HUES6 (cell line): Measurements from ENCODE around the gene TPM1.

Experiments
- H3K27ac ChIP-seq: 2 replicates; pipeline ENCODE4 v1.7.0; 2013; ENCODE audit warnings: low read depth, mild to moderate bottlenecking, low read length, inconsistent platforms
- H3K27me3 ChIP-seq: 2 replicates; pipeline ENCODE4 v1.6.1; 2013; ENCODE audit warnings: low read length; ENCODE audit not compliant: control insufficient read depth, insufficient read depth
- H3K36me3 ChIP-seq: 2 replicates; pipeline ENCODE4 v1.6.1; 2013; ENCODE audit warnings: low read length; ENCODE audit not compliant: control insufficient read depth, insufficient read depth
- H3K4me1 ChIP-seq: 2 replicates; pipeline ENCODE4 v1.6.1; 2013; ENCODE audit warnings: low read length; ENCODE audit not compliant: control insufficient read depth, insufficient read depth
- H3K4me3 ChIP-seq: 2 replicates; pipeline ENCODE4 v1.5.1; 2013; ENCODE audit warnings: low read depth, low read length
- H3K9ac ChIP-seq: one replicate; pipeline ENCODE4 v1.6.1; 2013; ENCODE audit warnings: mild to moderate bottlenecking, low read length
- H3K9me3 ChIP-seq: 2 replicates; pipeline ENCODE4 v1.6.1; 2013; ENCODE audit warnings: low read depth, low read length; ENCODE audit not compliant: control insufficient read depth, insufficient read depth

TPM1 gene

GRCh38 chr15:63076714-63077046, 34.1 kb downstream of the TPM1 start:
- Histone ChIP-seq H3K27ac (peak overlapping the region; percentile 72), H3K9me3 (no peaks in the 10 kb centered on the region), H3K27me3 (no peaks in the 10 kb centered on the region), H3K4me1 (peaks cover 60% of the 10 kb centered on the region), H3K36me3 (peaks cover 5% of the 10 kb centered on the region), H3K4me3 (no peak overlapping the region), H3K9ac (peak overlapping the region; percentile 67)

GRCh38 chr15:63077952-63078351, 35.4 kb downstream of the TPM1 start:
- Histone ChIP-seq H3K4me1 (peaks cover 72% of the 10 kb centered on the region), H3K9ac (peak overlapping the region; percentile 56), H3K27ac (peak overlapping the region; percentile 72)

GRCh38 chr15:63079947-63080626, 37.5 kb downstream of the TPM1 start:
- peak overlapping the region; percentile 8 for H3K9ac ChIP-seq
- no peaks in the 10 kb centered on the region for H3K27me3 ChIP-seq
- H3K27ac ChIP-seq = peak overlapping the region; percentile 27; the same call in 1 of the 2 replicates
- peaks cover 76% of the 10 kb centered on the region for H3K4me1 ChIP-seq
- no peak overlapping the region for H3K4me3 ChIP-seq
- H3K36me3 ChIP-seq = no peaks in the 10 kb centered on the region
- H3K9me3 ChIP-seq = no peaks in the 10 kb centered on the region

More at GRCh38 chr15:63077952-63078351, 35.4 kb downstream of the TPM1 start:
- Histone ChIP-seq H3K4me3 (no peak overlapping the region), H3K27me3 (no peaks in the 10 kb centered on the region), H3K36me3 (no peaks in the 10 kb centered on the region), H3K9me3 (no peaks in the 10 kb centered on the region)

- H3K4me1 ChIP-seq = peaks cover 70% of the 10 kb centered on the region
- H3K9me3 ChIP-seq = no peaks in the 10 kb centered on the region
- no peaks in the 10 kb centered on the region for H3K36me3 ChIP-seq
- H3K4me3 ChIP-seq = no peak overlapping the region
- no peaks in the 10 kb centered on the region for H3K27me3 ChIP-seq
- H3K27ac ChIP-seq = peak overlapping the region; percentile 82; the same call in 1 of the 2 replicates
- H3K9ac ChIP-seq = peak overlapping the region; percentile 14
These were observed 38.2 kb downstream of the TPM1 start for GRCh38 chr15:63080634-63081250.

- Histone ChIP-seq H3K27me3 (no peaks in the 10 kb centered on the region), H3K9me3 (no peaks in the 10 kb centered on the region), H3K4me1 (peaks cover 66% of the 10 kb centered on the region), H3K27ac (peak overlapping the region; percentile 82; the same call in 1 of the 2 replicates), H3K36me3 (no peaks in the 10 kb centered on the region), H3K4me3 (no peak overlapping the region), H3K9ac (peak overlapping the region; percentile 88)
These were observed 39.8 kb downstream of the TPM1 start for GRCh38 chr15:63082366-63082765.

- Histone ChIP-seq H3K4me1 (peaks cover 61% of the 10 kb centered on the region), H3K27me3 (no peaks in the 10 kb centered on the region), H3K36me3 (no peaks in the 10 kb centered on the region), H3K9me3 (no peaks in the 10 kb centered on the region), H3K27ac (peak overlapping the region; percentile 82), H3K9ac (peak overlapping the region; percentile 88), H3K4me3 (no peak overlapping the region)
These were observed 40.5 kb downstream of the TPM1 start for GRCh38 chr15:63083044-63083443.

DNA sequence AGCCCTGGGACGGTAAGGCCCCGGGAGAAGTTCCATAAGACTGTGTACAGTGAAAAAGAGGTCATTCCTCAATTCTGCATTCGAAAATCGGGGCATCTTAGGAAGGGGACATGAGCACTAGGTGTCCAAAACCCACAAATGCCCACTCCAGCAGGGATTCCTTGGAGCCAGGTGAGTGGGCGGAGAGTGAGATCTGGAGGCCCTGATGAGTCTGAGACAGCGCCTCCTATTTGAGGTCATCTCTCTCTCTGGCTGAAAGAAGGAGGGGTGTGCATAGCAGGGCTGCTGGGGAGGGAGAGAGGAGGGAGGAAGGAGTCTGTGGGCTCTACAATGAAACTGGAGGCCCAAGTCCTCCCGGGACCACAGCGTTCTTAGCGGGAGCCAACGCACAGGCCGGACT, 41.0 kb downstream of the TPM1 start:
- Histone ChIP-seq H3K4me3 (no peak overlapping the region), H3K36me3 (no peaks in the 10 kb centered on the region), H3K4me1 (peaks cover 60% of the 10 kb centered on the region), H3K27ac (peak overlapping the region; percentile 82), H3K27me3 (no peaks in the 10 kb centered on the region), H3K9me3 (no peaks in the 10 kb centered on the region), H3K9ac (peak overlapping the region; percentile 88)

DNA sequence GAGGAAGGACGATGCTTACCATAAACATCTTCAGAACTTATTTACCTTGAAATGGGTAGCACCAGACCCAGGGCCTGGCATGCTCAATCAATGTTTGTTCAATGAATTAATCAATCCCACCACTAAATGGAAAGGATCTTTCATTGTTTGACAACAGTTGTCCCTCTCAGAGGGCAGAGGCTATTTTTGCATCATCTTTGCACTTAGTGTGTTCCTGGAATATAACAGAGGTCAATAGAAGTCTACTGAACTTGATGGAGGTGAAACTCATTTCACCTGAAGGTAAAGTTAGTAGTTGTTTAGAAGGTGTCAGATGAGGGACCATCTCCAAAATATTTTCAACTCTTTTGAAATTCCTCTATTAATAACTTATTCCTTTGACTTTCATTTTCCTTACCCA, 42.3 kb downstream of the TPM1 start:
- Histone ChIP-seq H3K4me3 (no peak overlapping the region), H3K9me3 (no peaks in the 10 kb centered on the region), H3K27ac (no peak overlapping the region), H3K9ac (no peak overlapping the region), H3K4me1 (peaks cover 67% of the 10 kb centered on the region), H3K27me3 (no peaks in the 10 kb centered on the region), H3K36me3 (no peaks in the 10 kb centered on the region)

DNA sequence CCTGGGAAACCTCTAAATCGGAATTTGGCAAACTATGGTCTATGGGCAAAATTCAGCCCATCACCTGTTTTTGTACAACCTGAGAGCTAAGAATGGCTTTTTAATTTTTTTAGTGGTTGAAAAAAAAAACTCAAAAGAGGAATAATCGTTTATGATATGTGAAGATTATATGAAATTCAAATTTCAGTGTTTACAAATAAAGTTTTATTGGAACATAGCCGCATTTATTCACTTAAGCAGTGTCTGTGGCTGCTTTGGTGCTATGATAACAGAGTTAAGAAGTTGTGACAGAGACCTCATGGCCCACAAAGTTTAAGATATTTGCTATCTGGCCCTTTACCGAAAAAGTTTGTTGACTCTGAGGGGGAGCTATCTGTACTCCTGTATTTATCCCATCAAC, 42.7 kb downstream of the TPM1 start:
- no peaks in the 10 kb centered on the region for H3K36me3 ChIP-seq
- no peaks in the 10 kb centered on the region for H3K27me3 ChIP-seq
- H3K4me3 ChIP-seq = no peak overlapping the region
- H3K9me3 ChIP-seq = no peaks in the 10 kb centered on the region
- no peak overlapping the region for H3K9ac ChIP-seq
- H3K27ac ChIP-seq = no peak overlapping the region
- peaks cover 67% of the 10 kb centered on the region for H3K4me1 ChIP-seq

DNA sequence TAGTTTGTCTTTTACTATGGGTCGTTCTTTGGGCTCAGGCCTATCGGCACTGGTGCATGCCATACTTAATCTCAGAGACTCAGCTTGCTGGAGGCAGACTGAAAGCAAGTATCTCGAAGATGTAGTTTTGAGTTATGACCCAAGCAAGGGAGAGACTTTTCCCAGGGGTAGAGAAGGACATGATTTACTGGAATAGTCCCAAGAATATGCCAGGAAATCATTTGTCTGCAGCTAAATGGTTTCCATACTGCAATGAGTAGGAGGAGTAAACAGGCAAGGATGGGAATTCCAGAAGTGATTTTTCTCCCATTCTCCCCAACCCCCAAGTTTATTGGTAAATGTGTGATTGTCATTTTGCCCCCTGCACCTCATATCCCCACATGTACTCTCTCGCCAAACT, 43.7 kb downstream of the TPM1 start:
- H3K27ac ChIP-seq = no peak overlapping the region
- H3K9ac ChIP-seq = no peak overlapping the region
- no peak overlapping the region for H3K4me3 ChIP-seq
- H3K4me1 ChIP-seq = peaks cover 65% of the 10 kb centered on the region
- H3K27me3 ChIP-seq = no peaks in the 10 kb centered on the region
- H3K9me3 ChIP-seq = no peaks in the 10 kb centered on the region
- no peaks in the 10 kb centered on the region for H3K36me3 ChIP-seq

- Histone ChIP-seq H3K9ac (peak overlapping the region; percentile 32), H3K4me3 (no peak overlapping the region), H3K36me3 (no peaks in the 10 kb centered on the region), H3K4me1 (peaks cover 59% of the 10 kb centered on the region), H3K27me3 (no peaks in the 10 kb centered on the region), H3K27ac (no peak overlapping the region), H3K9me3 (no peaks in the 10 kb centered on the region)
These were observed 44.4 kb downstream of the TPM1 start for GRCh38 chr15:63086947-63087346.
